Esophagus muscularis mucosa (tissue), 4 donors: ENCODE data around the gene KRTAP5-8.

Experiments used
- CTCF ChIP-seq, 3 experiments: fragments of 200-600 bp in 2 of 3; fragments of 450-650 bp in 1 of 3; sonication (generic) in 2 of 3; IDR thresholded peaks; one replicate each; pipeline ENCODE4 v1.5.1; 2017 to 2019; ENCODE audit warnings: antibody characterized with exemption in 3 of 3, mild to moderate bottlenecking in 2 of 3, moderate library complexity in 1 of 3
- EP300 ChIP-seq: sonication (generic); formaldehyde crosslinking; IDR thresholded peaks from one replicate; pipeline ENCODE4 v1.6.1; 2017; ENCODE audit warnings: antibody characterized with exemption
- POLR2A ChIP-seq: fragments of 450-650 bp; IDR thresholded peaks from one replicate; pipeline ENCODE4 v1.6.1; 2017; ENCODE audit warnings: antibody characterized with exemption, moderate library complexity, mild to moderate bottlenecking, low read depth
- POLR2AphosphoS5 ChIP-seq, 2 donors: sonication (generic); formaldehyde crosslinking; IDR thresholded peaks; one replicate each; pipeline ENCODE4 v1.6.1; 2017; ENCODE audit warnings: antibody characterized with exemption in 2 of 2

- no peak for TF ChIP-seq CTCF (IDR thresholded peaks at IDR 0.05)
- TF ChIP-seq POLR2A, result no peak
- no peak for TF ChIP-seq EP300
- TF ChIP-seq POLR2AphosphoS5 (IDR thresholded peaks at IDR 0.05), result no peak
Observed at GRCh38 chr11:71501071-71501985, 36.5 kb upstream of the KRTAP5-8 start.
